HCT116 (cell line): Measurements from ENCODE around the gene ARAP1. TPM values are rescaled to one million over a fixed set of nuclear protein-coding genes. Genes with fewer than 3 reads are reported as not detected.

Experiments
- ATAC-seq: fragments of 200-7000 bp; cut with Tn5 transposase; 2 replicates; pipeline ENCODE4 v1.9.1; 2020; ENCODE audit warnings: mild to moderate bottlenecking, moderate library complexity
- BruUV-seq: library from RNA; stranded (reverse); fragments of 400-500 nt; replicated peaks from 2 replicates; lab custom pipeline; 2021; lab: Mats Ljungman, UMichigan
- CTCF ChIA-PET: fragments of 300-600 bp; sonication (Branson Sonifier 250); formaldehyde crosslinking; loops from one replicate; lab custom pipeline; 2021; ENCODE audit warnings: antibody characterized with exemption; lab: Charles Lee
- POLR2A ChIA-PET: fragments of 300-600, 350-600 bp; sonication (Branson Sonifier 250); formaldehyde crosslinking; loops from one replicate; lab custom pipeline; 2021; ENCODE audit warnings: antibody characterized with exemption; lab: Charles Lee
- RAD21 ChIA-PET, 2 experiments: fragments of 300-600 bp; sonication (Branson Sonifier 250); formaldehyde crosslinking; loops; one replicate each; lab custom pipeline; 2023; ENCODE audit warnings: low total read pairs in 2 of 2; ENCODE audit not compliant: uncharacterized antibody in 2 of 2, unreplicated experiment in 2 of 2, low non-redundant PET in 1 of 2; lab: Charles Lee
- DNase-seq: peaks from one replicate; pipeline ENCODE4 v3.0.0-alpha.2; 2010; ENCODE audit warnings: low read depth, low spot score
- H2AFZ ChIP-seq: fragments of 200-600 bp; shearing (Covaris generic), sonication (generic); 2 replicates; pipeline ENCODE4 v1.6.1; 2017; ENCODE audit warnings: low read depth, mixed run types, mixed read lengths, antibody characterized with exemption, low read length; ENCODE audit not compliant: poor library complexity, severe bottlenecking
- H3K27ac ChIP-seq: 2 replicates; pipeline ENCODE4 v1.5.1; 2012; ENCODE audit warnings: low read depth, low read length
- H3K27me3 ChIP-seq: fragments of 200-600 bp; sonication (generic); 2 replicates; pipeline ENCODE4 v1.6.1; 2016; ENCODE audit warnings: mixed run types, low read length, mixed read lengths; ENCODE audit not compliant: insufficient read depth
- H3K36me3 ChIP-seq, 2 experiments: fragments of 200-500 bp in 1 of 2; fragments of 200-600 bp in 1 of 2; sonication (Bioruptor generic) in 1 of 2; sonication (generic) in 1 of 2; 2 replicates each; pipeline versions ENCODE4 v1.5.1 to v1.6.1; 2014 to 2016; ENCODE audit warnings: low read length in 2 of 2, inconsistent platforms in 1 of 2, mixed read lengths in 1 of 2, mixed run types in 1 of 2; ENCODE audit not compliant: insufficient read depth in 2 of 2, control insufficient read depth in 1 of 2
- H3K4me1 ChIP-seq, 2 experiments: fragments of 200-600 bp in 1 of 2; sonication (generic) in 1 of 2; 2 replicates each; pipeline versions ENCODE4 v1.5.1 to v1.6.1; 2012 to 2017; ENCODE audit warnings: low read length in 2 of 2, inconsistent platforms in 1 of 2, mild to moderate bottlenecking in 1 of 2, mixed read lengths in 1 of 2, mixed run types in 1 of 2, moderate library complexity in 1 of 2; ENCODE audit not compliant: insufficient read depth in 2 of 2, control insufficient read depth in 1 of 2
- H3K4me2 ChIP-seq: fragments of 200-600 bp; sonication (generic); 2 replicates; pipeline ENCODE4 v1.6.1; 2017; ENCODE audit warnings: mixed run types, low read length, mixed read lengths
- H3K4me3 ChIP-seq, 2 experiments: fragments of 200-600 bp in 1 of 2; sonication (generic) in 1 of 2; replicated peaks in 1 of 2; 2 replicates each; pipeline ENCODE4 v1.5.1; 2011 to 2016; ENCODE audit warnings: low read length in 2 of 2, control low read depth in 1 of 2, low read depth in 1 of 2, mild to moderate bottlenecking in 1 of 2, mixed read lengths in 1 of 2, mixed run types in 1 of 2
- H3K79me2 ChIP-seq: fragments of 200-600 bp; sonication (generic); 2 replicates; pipeline ENCODE4 v1.6.1; 2017; ENCODE audit warnings: mild to moderate bottlenecking, mixed run types, low read length, moderate library complexity, mixed read lengths; ENCODE audit not compliant: insufficient read depth
- H3K9ac ChIP-seq: fragments of 200-600 bp; sonication (generic); 2 replicates; pipeline ENCODE4 v1.6.1; 2016; ENCODE audit warnings: low read length, mixed read lengths
- H3K9me2 ChIP-seq: fragments of 200-600 bp; sonication (generic), shearing (Covaris generic); 2 replicates; pipeline ENCODE4 v1.6.1; 2017; ENCODE audit warnings: mixed run types, mild to moderate bottlenecking, moderate library complexity; ENCODE audit not compliant: insufficient read depth
- H3K9me3 ChIP-seq, 2 experiments: fragments of 200-500 bp in 1 of 2; fragments of 200-600 bp in 1 of 2; sonication (Bioruptor generic) in 1 of 2; sonication (generic) in 1 of 2; 2 replicates each; pipeline ENCODE4 v1.6.1; 2014 to 2017; ENCODE audit warnings: low read length in 2 of 2, mixed read lengths in 2 of 2, inconsistent platforms in 1 of 2, low read depth in 1 of 2, mild to moderate bottlenecking in 1 of 2, mixed run types in 1 of 2, moderate library complexity in 1 of 2; ENCODE audit not compliant: control insufficient read depth in 1 of 2, insufficient read depth in 1 of 2
- H4K20me1 ChIP-seq: fragments of 200-600 bp; sonication (generic), shearing (Covaris generic); 2 replicates; pipeline ENCODE4 v1.6.1; 2017; ENCODE audit warnings: mixed run types, mild to moderate bottlenecking, moderate library complexity; ENCODE audit not compliant: insufficient read depth
- CTCF ChIP-seq, 3 experiments: fragments of 200-600 bp in 1 of 3; sonication (generic) in 1 of 3; IDR thresholded peaks in 2 of 3; conservative IDR thresholded peaks in 1 of 3; 2 replicates each; pipeline ENCODE4 v1.5.1; 2012 to 2017; ENCODE audit warnings: low read depth in 2 of 3, low read length in 2 of 3, antibody characterized with exemption in 1 of 3, borderline replicate concordance in 1 of 3, control low read depth in 1 of 3, mild to moderate bottlenecking in 1 of 3, mixed read lengths in 1 of 3, mixed run types in 1 of 3, moderate library complexity in 1 of 3; ENCODE audit not compliant: insufficient read depth in 1 of 3
- POLR2A ChIP-seq: IDR thresholded peaks from 2 replicates; pipeline ENCODE4 v1.7.0; 2011; ENCODE audit warnings: borderline replicate concordance; ENCODE audit not compliant: insufficient read depth, insufficient read length; ENCODE audit errors: extremely low read depth
- POLR2AphosphoS5 ChIP-seq: IDR thresholded peaks from 2 replicates; pipeline ENCODE4 v1.6.1; 2011; ENCODE audit warnings: mild to moderate bottlenecking, low read depth, low read length, moderate library complexity
- REST ChIP-seq: IDR thresholded peaks from 2 replicates; pipeline ENCODE4 v1.6.1; 2012; ENCODE audit warnings: low read depth
- SP1 ChIP-seq: IDR thresholded peaks from 2 replicates; pipeline ENCODE4 v1.6.1; 2012; ENCODE audit warnings: low read depth
- YY1 ChIP-seq: IDR thresholded peaks from 2 replicates; pipeline ENCODE4 v1.6.1; 2011; ENCODE audit warnings: low read length, low read depth, moderate library complexity, mild to moderate bottlenecking; ENCODE audit not compliant: insufficient replicate concordance; ENCODE audit errors: extremely low read depth
- ZBTB33 ChIP-seq: IDR thresholded peaks from 2 replicates; pipeline ENCODE4 v1.6.1; 2011; ENCODE audit warnings: mild to moderate bottlenecking, low read length, moderate library complexity; ENCODE audit not compliant: insufficient replicate concordance; ENCODE audit errors: extremely low read depth
- intact Hi-C: fragments of 100-400 bp; cut with micrococcal nuclease; formaldehyde crosslinking; loops from 2 replicates; pipeline ENCODE4 v1.10.0; 2022
- total RNA-seq: library from RNA; stranded (reverse); gene quantifications from one replicate; pipeline ENCODE4 v1.2.1, GENCODE V29; 2021; ENCODE audit not compliant: unreplicated experiment

ARAP1 gene
- total RNA-seq, 1 experiment from 2014 or later, result 57.4 TPM

- Histone ChIP-seq H2AFZ (no peak overlapping the region), H3K27ac (no peak overlapping the region), H3K4me2 (no peak overlapping the region), H3K9me2 (no peaks in the 10 kb centered on the region), H3K4me3 (no peak overlapping the region), H3K79me2 (no peaks in the 10 kb centered on the region), H3K4me1 (peaks cover 3 to 19% of the 10 kb centered on the region in 2 experiments; a peak in 3 of 4 replicates), H3K9ac (no peak overlapping the region), H3K36me3 (peaks cover 10 to 14% of the 10 kb centered on the region in 2 experiments; a peak in 3 of 4 replicates), H3K27me3 (no peaks in the 10 kb centered on the region), H4K20me1 (no peaks in the 10 kb centered on the region), H3K9me3 (no peaks in the 10 kb centered on the region)
- ChIA-PET RAD21 (no interaction called here), POLR2A (no interaction called here), CTCF (no interaction called here)
- ATAC-seq, result no peak
- intact Hi-C loops, result no loop called here
- TF ChIP-seq REST (no peak), POLR2A (no peak), POLR2AphosphoS5 (no peak), ZBTB33 (no peak), CTCF (IDR thresholded peaks at IDR 0.05 in 2 of 3, conservative IDR thresholded peaks at IDR 0.05 in 1 of 3; ENCODE audit: borderline replicate concordance in 1 of 3, insufficient read depth in 1 of 3, low read depth in 2 of 3, low read length in 2 of 3) (no peak), SP1 (no peak), YY1 (no peak)
- BruUV-seq, result no TSS peak
- no peak for DNase-seq
Observed at GRCh38 chr11:72697814-72698213, 54.4 kb downstream of the ARAP1 start.
